Keratinocyte (primary cell): ENCODE data around the gene CMTM2. TPM values are rescaled to one million over a fixed set of nuclear protein-coding genes. Genes with fewer than 3 reads are reported as not detected.
A peak's percentile ranks its signal among the peaks of the same experiment; 100 is the strongest.

Source experiments
- DNase-seq: peaks from one replicate; pipeline ENCODE4 v3.0.0-alpha.2; 2011; ENCODE audit warnings: low read depth, missing footprints, low spot score
- FAIRE-seq: peaks from 2 replicates; lab custom pipeline; 2011; peaks lifted over from hg19 to GRCh38; lab: Jason Lieb, UNC
- H2AFZ ChIP-seq: 2 replicates; pipeline ENCODE4 v1.6.0; 2012; ENCODE audit warnings: low read length, control low read depth, inconsistent platforms; ENCODE audit not compliant: control insufficient read depth
- H3K27ac ChIP-seq: 2 replicates; pipeline ENCODE4 v1.5.1; 2011; ENCODE audit warnings: low read length; ENCODE audit not compliant: control insufficient read depth, insufficient read depth
- H3K27me3 ChIP-seq: 3 replicates; pipeline ENCODE4 v1.6.0; 2011; ENCODE audit warnings: low read length; ENCODE audit not compliant: control insufficient read depth, insufficient read depth; ENCODE audit errors: extremely low read depth
- H3K36me3 ChIP-seq, 2 experiments: 2 replicates in 1 of 2; 3 replicates in 1 of 2; pipeline ENCODE4 v1.5.1; 2011; ENCODE audit warnings: low read length in 2 of 2, mild to moderate bottlenecking in 1 of 2; ENCODE audit not compliant: control insufficient read depth in 2 of 2, insufficient read depth in 2 of 2; ENCODE audit errors: extremely low read depth in 1 of 2
- H3K4me1 ChIP-seq: 3 replicates; pipeline ENCODE4 v1.5.1; 2011; ENCODE audit warnings: low read length; ENCODE audit not compliant: control insufficient read depth, insufficient read depth; ENCODE audit errors: extremely low read depth
- H3K4me2 ChIP-seq: 3 replicates; pipeline ENCODE4 v1.6.0; 2011; ENCODE audit warnings: low read depth, low read length; ENCODE audit not compliant: control insufficient read depth, insufficient read depth; ENCODE audit errors: extremely low read depth
- H3K4me3 ChIP-seq, 3 experiments: fragments of 200-600 bp in 1 of 3; sonication (generic) in 1 of 3; 2 replicates in 2 of 3; 3 replicates in 1 of 3; pipeline ENCODE4 v1.5.1; 2011 to 2016; ENCODE audit warnings: low read length in 3 of 3, mild to moderate bottlenecking in 3 of 3, control low read depth in 2 of 3, inconsistent platforms in 1 of 3, low read depth in 1 of 3, mixed read lengths in 1 of 3, mixed run types in 1 of 3, moderate library complexity in 1 of 3; ENCODE audit not compliant: control insufficient read depth in 2 of 3, insufficient read depth in 2 of 3; ENCODE audit errors: extremely low read depth in 1 of 3
- H3K79me2 ChIP-seq: 2 replicates; pipeline ENCODE4 v1.6.0; 2012; ENCODE audit warnings: low read length; ENCODE audit not compliant: control insufficient read depth, insufficient read depth
- H3K9ac ChIP-seq: 3 replicates; pipeline ENCODE4 v1.6.0; 2011; ENCODE audit warnings: low read length; ENCODE audit not compliant: control insufficient read depth, insufficient read depth; ENCODE audit errors: extremely low read depth
- H3K9me1 ChIP-seq: 3 replicates; pipeline ENCODE4 v1.6.0; 2011; ENCODE audit warnings: low read length; ENCODE audit not compliant: control insufficient read depth, insufficient read depth; ENCODE audit errors: extremely low read depth
- H3K9me3 ChIP-seq: 2 replicates; pipeline ENCODE4 v1.5.1; 2012; ENCODE audit warnings: low read depth, low read length; ENCODE audit not compliant: control insufficient read depth
- H4K20me1 ChIP-seq: 3 replicates; pipeline ENCODE4 v1.6.0; 2011; ENCODE audit warnings: low read length; ENCODE audit not compliant: control insufficient read depth, insufficient read depth; ENCODE audit errors: extremely low read depth
- CTCF ChIP-seq, 3 experiments: IDR thresholded peaks in 1 of 3; conservative IDR thresholded peaks in 1 of 3; optimal IDR thresholded peaks in 1 of 3; 2 replicates in 2 of 3; 3 replicates in 1 of 3; pipeline versions ENCODE3 to v1.5.1; 2011; ENCODE audit warnings: low read length in 3 of 3, mild to moderate bottlenecking in 3 of 3, moderate library complexity in 2 of 3, control low read depth in 1 of 3, inconsistent platforms in 1 of 3; ENCODE audit not compliant: insufficient read depth in 2 of 3; ENCODE audit errors: extremely low read depth in 1 of 3
- EZH2 ChIP-seq: IDR thresholded peaks from one replicate; pipeline ENCODE4 v1.6.1; 2012; ENCODE audit warnings: inconsistent platforms, mild to moderate bottlenecking, low read length, moderate library complexity
- dilution Hi-C: fragments of 300-500 bp; cut with MboI; formaldehyde crosslinking; loops from one replicate; pipeline ENCODE4 v1.7.0; 2020; ENCODE audit warnings: low sequenced_read_pairs; ENCODE audit not compliant: extremely low pct_ligation_motif_present
- polyA plus RNA-seq, 5 experiments: library from polyadenylated mRNA; depleted of rRNA in 3 of 5; stranded (reverse) in 3 of 5; stranded (forward) in 1 of 5; unstranded in 1 of 5; fragments of >200 nt; gene quantifications; 1 replicate in 1 of 5; 2 replicates in 3 of 5; 3 replicates in 1 of 5; pipeline versions ENCODE4 v1.2.1 to v1.2.3, GENCODE V29; 2011 to 2012; ENCODE audit warnings: missing spikeins in 2 of 5, low read depth in 1 of 5, low replicate concordance in 1 of 5

Gene CMTM2
- polyA plus RNA-seq, 1 donor (not counting 4 experiments of a cell fraction or from before 2014, with no cell fraction given), result not detected

- Histone ChIP-seq H4K20me1 (no peaks in the 10 kb centered on the region), H3K27me3 (no peaks in the 10 kb centered on the region), H3K4me1 (no peaks in the 10 kb centered on the region), H3K9me3 (no peaks in the 10 kb centered on the region), H3K4me3 (no peak overlapping the region), H3K36me3 (no peaks in the 10 kb centered on the region), H3K9me1 (no peaks in the 10 kb centered on the region), H3K79me2 (no peaks in the 10 kb centered on the region), H3K9ac (no peak overlapping the region), H3K4me2 (no peak overlapping the region), H3K27ac (no peak overlapping the region), H2AFZ (no peak overlapping the region)
- dilution Hi-C loops, result no loop called here
- DNase-seq (no peak), FAIRE-seq (no peak)
- TF ChIP-seq CTCF (optimal IDR thresholded peaks at IDR 0.05 in 1 of 3, IDR thresholded peaks at IDR 0.05 in 1 of 3, conservative IDR thresholded peaks at IDR 0.05 in 1 of 3; ENCODE audit: extremely low read depth in 1 of 3, insufficient read depth in 2 of 3, low read length in 3 of 3) (peak; percentile 55 to 74 (median 67)), EZH2 (no peak)
Observed at GRCh38 chr16:66588981-66589713, 9.9 kb downstream of the CMTM2 start.

GRCh38 chr16:66590322-66590721 is 11.1 kb downstream of the CMTM2 start:
- H3K4me3 ChIP-seq, result no peak overlapping the region
- H2AFZ ChIP-seq, result no peak overlapping the region
- dilution Hi-C loops, result no loop called here
- H4K20me1 ChIP-seq, result no peaks in the 10 kb centered on the region
- H3K9ac ChIP-seq, result no peak overlapping the region
- no peak for FAIRE-seq
- no peaks in the 10 kb centered on the region for H3K4me1 ChIP-seq
- TF ChIP-seq EZH2, result no peak
- TF ChIP-seq CTCF (optimal IDR thresholded peaks at IDR 0.05 in 1 of 3, IDR thresholded peaks at IDR 0.05 in 1 of 3, conservative IDR thresholded peaks at IDR 0.05 in 1 of 3; ENCODE audit: extremely low read depth in 1 of 3, insufficient read depth in 2 of 3, low read length in 3 of 3), result no peak
- no peak overlapping the region for H3K4me2 ChIP-seq
- no peak for DNase-seq
- H3K27me3 ChIP-seq, result no peaks in the 10 kb centered on the region
- no peaks in the 10 kb centered on the region for H3K9me1 ChIP-seq
- no peaks in the 10 kb centered on the region for H3K36me3 ChIP-seq
- H3K9me3 ChIP-seq, result no peaks in the 10 kb centered on the region
- no peaks in the 10 kb centered on the region for H3K79me2 ChIP-seq
- H3K27ac ChIP-seq, result no peak overlapping the region
